RPMI7951 (cell line): ENCODE measurements around the gene SCNN1A. TPM values are rescaled to one million over a fixed set of nuclear protein-coding genes. Genes with fewer than 3 reads are reported as not detected.

Experiments used
- total RNA-seq: library from RNA; depleted of rRNA; stranded (reverse); fragments of >200 nt; shearing (Covaris generic); gene quantifications from 2 replicates; pipeline ENCODE4 v1.2.3, GENCODE V29; 2014; rRNA removed

SCNN1A gene
- total RNA-seq, 1 experiment from 2014 or later = not detected

Other genes starting within 250 kb of the SCNN1A start
- 133 and 142 TPM in 2 replicates for gene CD9, start 175.2 kb downstream of the SCNN1A start, total RNA-seq
- not detected in 2 replicates for gene PLEKHG6, start 64.9 kb downstream of the SCNN1A start, total RNA-seq
- 91.2 and 124 TPM in 2 replicates for gene TNFRSF1A, start 33.5 kb downstream of the SCNN1A start, total RNA-seq
- 32.3 and 51.3 TPM in 2 replicates for gene LTBR, start 8.6 kb upstream of the SCNN1A start, total RNA-seq
- not detected in 2 replicates for gene CD27, start 69.4 kb upstream of the SCNN1A start, total RNA-seq
- gene TAPBPL, start 76.5 kb upstream of the SCNN1A start, total RNA-seq = 15.4 and 18.9 TPM in 2 replicates
- gene VAMP1, start 95.1 kb upstream of the SCNN1A start, total RNA-seq = 3.1 and 4.1 TPM in 2 replicates
- gene MRPL51, start 117.7 kb upstream of the SCNN1A start, total RNA-seq = 184 and 197 TPM in 2 replicates
- 92.1 and 106 TPM in 2 replicates for gene NCAPD2, start 118.5 kb upstream of the SCNN1A start, total RNA-seq
- 8,506 and 8,626 TPM in 2 replicates for gene GAPDH, start 159.0 kb upstream of the SCNN1A start, total RNA-seq
- 5.8 and 8.6 TPM in 2 replicates for gene IFFO1, start 180.5 kb upstream of the SCNN1A start, total RNA-seq
- 14.2 and 17.8 TPM in 2 replicates for gene NOP2, start 192.7 kb upstream of the SCNN1A start, total RNA-seq
- gene CHD4, start 231.8 kb upstream of the SCNN1A start, total RNA-seq = 167 and 180 TPM in 2 replicates